Stromal cell of bone marrow (primary cell): ENCODE data around the gene SLC38A10.
A peak's percentile ranks its signal among the peaks of the same experiment; 100 is the strongest.

ENCODE experiments used
- DNase-seq: peaks from one replicate; pipeline ENCODE4 v3.0.0-alpha.2; 2012; ENCODE audit warnings: low read depth

Gene SLC38A10

GRCh38 chr17:81298991-81299738 lies 4.1 kb upstream of the SLC38A10 start:
- no peak for DNase-seq

GRCh38 chr17:81298325-81298990 lies 3.4 kb upstream of the SLC38A10 start:
- DNase-seq: no peak

- DNase-seq: no peak
Observed at GRCh38 chr17:81295676-81296381, 722 bp upstream of the SLC38A10 start.

- no peak for DNase-seq
Observed at GRCh38 chr17:81294512-81295030, 536 bp downstream of the SLC38A10 start.

- DNase-seq: no peak
Observed at GRCh38 chr17:81292450-81292849, 2.7 kb downstream of the SLC38A10 start.

- peak; percentile 29 for DNase-seq
Observed at GRCh38 chr17:81291662-81292061, 3.4 kb downstream of the SLC38A10 start.

- no peak for DNase-seq
Observed at GRCh38 chr17:81290230-81290629, 4.9 kb downstream of the SLC38A10 start.

GRCh38 chr17:81289627-81290026 lies 5.5 kb downstream of the SLC38A10 start:
- DNase-seq: no peak

- DNase-seq: no peak
Observed at GRCh38 chr17:81288715-81289114, 6.4 kb downstream of the SLC38A10 start.

- DNase-seq: no peak
Observed at GRCh38 chr17:81287741-81288430, 7.2 kb downstream of the SLC38A10 start.

GRCh38 chr17:81287152-81287551 lies 8.0 kb downstream of the SLC38A10 start:
- no peak for DNase-seq

- no peak for DNase-seq
Observed at GRCh38 chr17:81286491-81287145, 8.5 kb downstream of the SLC38A10 start.

- DNase-seq: no peak
Observed at GRCh38 chr17:81285894-81286293, 9.2 kb downstream of the SLC38A10 start.

GRCh38 chr17:81285179-81285878 lies 9.8 kb downstream of the SLC38A10 start:
- peak; percentile 43 for DNase-seq

- no peak for DNase-seq
Observed at GRCh38 chr17:81282876-81283275, 12.2 kb downstream of the SLC38A10 start.

- no peak for DNase-seq
Observed at GRCh38 chr17:81282141-81282540, 13.0 kb downstream of the SLC38A10 start.

- no peak for DNase-seq
Observed at GRCh38 chr17:81280571-81280970, 14.5 kb downstream of the SLC38A10 start.

- DNase-seq: no peak
Observed at GRCh38 chr17:81279278-81280275, 15.5 kb downstream of the SLC38A10 start.

GRCh38 chr17:81278831-81279230 lies 16.3 kb downstream of the SLC38A10 start:
- DNase-seq: no peak
